GM23248 (cell line): Measurements from ENCODE around the gene POLR1E.

Experiments used
- EZH2 ChIP-seq: fragments of 200-600 bp; sonication (generic); IDR thresholded peaks from 2 replicates; pipeline ENCODE4 v1.6.1; 2018; ENCODE audit warnings: antibody characterized with exemption, mild to moderate bottlenecking; ENCODE audit not compliant: insufficient read depth, poor library complexity, severe bottlenecking
- EZH2phosphoT487 ChIP-seq: fragments of 200-600 bp; sonication (generic); IDR thresholded peaks from 2 replicates; pipeline ENCODE4 v1.6.1; 2018; ENCODE audit warnings: antibody characterized with exemption, moderate library complexity, mild to moderate bottlenecking, low read depth; ENCODE audit not compliant: insufficient read depth

GRCh38 chr9:37452611-37453010 is 33.1 kb upstream of the POLR1E start:
- no peak for TF ChIP-seq EZH2
- no peak for TF ChIP-seq EZH2phosphoT487
